Posterior vena cava (tissue), 2 donors: ENCODE data around the gene CRNN. TPM values are rescaled to one million over a fixed set of nuclear protein-coding genes. Genes with fewer than 3 reads are reported as not detected.

ENCODE experiments used
- DNase-seq: peaks from one replicate; pipeline ENCODE4 v3.0.0-alpha.2; 2020; ENCODE audit warnings: low spot score
- intact Hi-C, 2 donors: fragments of 100-400 bp; cut with DNase I; formaldehyde crosslinking; loops; one replicate each; pipeline versions ENCODE4 v1.14.1 to v1.14.2; 2022 to 2023
- total RNA-seq, 2 donors: library from RNA; stranded (reverse); fragmentation: NEBNext Ultra II Directional; extraction: Animal tissue kit (Norgen Biotek cat#: 25700); gene quantifications; one replicate each; pipeline ENCODE4 v1.2.1, GENCODE V29; 2021
- donor health status: DM: yes; HTN: yes; CAD: no.
- donor health status: DM: yes; HTN: yes; CAD: no.

The CRNN gene
- total RNA-seq, 2 donors from 2014 or later, result not detected

DNA sequence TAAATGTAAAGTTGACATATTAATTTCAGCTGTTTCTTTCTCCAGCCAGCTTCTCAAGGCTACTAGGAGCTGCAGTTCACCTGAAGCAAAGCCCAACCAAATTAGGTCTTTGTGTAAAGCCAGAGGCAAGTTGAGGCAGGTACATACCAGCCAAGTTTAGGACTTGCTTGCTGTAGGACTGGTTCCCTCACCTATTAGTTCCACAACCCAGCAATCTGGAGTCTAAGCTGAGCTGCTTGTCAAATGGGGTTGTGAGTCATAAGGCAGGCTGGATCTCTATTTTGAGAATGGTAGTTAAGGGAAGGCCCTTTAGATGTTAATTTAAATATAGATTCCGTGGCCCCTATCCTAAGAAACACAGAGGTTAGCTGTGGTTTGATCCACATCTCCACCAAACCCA lies 46.6 kb downstream of the CRNN start:
- no peak for DNase-seq
- intact Hi-C loops, result no loop called here

DNA sequence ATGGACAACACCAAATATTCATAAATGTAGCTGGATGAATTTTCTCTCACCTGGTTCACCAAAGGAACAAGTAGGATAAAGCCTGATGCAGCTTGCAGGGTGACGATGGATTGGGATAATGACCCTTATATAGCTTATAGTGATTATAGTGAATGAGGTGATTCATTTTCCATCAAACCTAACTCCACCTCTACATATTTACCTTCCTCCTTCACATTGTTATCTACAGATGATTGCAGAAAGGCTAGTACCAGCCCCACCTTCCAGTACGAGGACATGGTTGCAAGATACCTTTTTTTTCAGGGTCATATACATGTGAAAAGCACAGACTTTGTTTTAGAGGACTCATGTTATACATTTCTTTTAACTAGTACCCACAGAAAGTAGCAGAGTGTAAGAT lies 54.2 kb downstream of the CRNN start, which contains the start of gene FLG2:
FLG2 (minus strand) TSS at position 101 of the 400 bp plus-strand sequence. CDS start 1,122 bp downstream, outside the sequence.
- intact Hi-C loops, result no loop called here
- no peak for DNase-seq

Other genes starting within 250 kb of the CRNN start
- under 1 TPM in 1 of 2 donors, not detected in 1; 0.05 TPM for gene HRNR, start 190.1 kb downstream of the CRNN start, total RNA-seq
- gene FLG, start 89.0 kb downstream of the CRNN start, total RNA-seq, result not detected
- gene FLG2, start 54.3 kb downstream of the CRNN start, total RNA-seq, result not detected
- not detected for gene LCE5A, start 96.5 kb upstream of the CRNN start, total RNA-seq
- not detected for gene CRCT1, start 100.2 kb upstream of the CRNN start, total RNA-seq
- not detected for gene LCE3E, start 152.5 kb upstream of the CRNN start, total RNA-seq
- gene LCE3D, start 166.3 kb upstream of the CRNN start, total RNA-seq, result not detected
- gene LCE3C, start 186.0 kb upstream of the CRNN start, total RNA-seq, result not detected
- not detected for gene LCE3B, start 199.5 kb upstream of the CRNN start, total RNA-seq
- gene LCE3A, start 208.8 kb upstream of the CRNN start, total RNA-seq, result not detected
- gene LCE2D, start 249.1 kb upstream of the CRNN start, total RNA-seq, result not detected